ENCODE results near the gene TUBA4A. TPM values are rescaled to one million over a fixed set of nuclear protein-coding genes. Genes with fewer than 3 reads are reported as not detected.

The TUBA4A gene
- total and polyA plus RNA-seq, 9 of the 15 experiments (the other 6 are each of a cell fraction or from before 2014, with no cell fraction given) = 25.1 to 174 (median 42.4) TPM

DNA sequence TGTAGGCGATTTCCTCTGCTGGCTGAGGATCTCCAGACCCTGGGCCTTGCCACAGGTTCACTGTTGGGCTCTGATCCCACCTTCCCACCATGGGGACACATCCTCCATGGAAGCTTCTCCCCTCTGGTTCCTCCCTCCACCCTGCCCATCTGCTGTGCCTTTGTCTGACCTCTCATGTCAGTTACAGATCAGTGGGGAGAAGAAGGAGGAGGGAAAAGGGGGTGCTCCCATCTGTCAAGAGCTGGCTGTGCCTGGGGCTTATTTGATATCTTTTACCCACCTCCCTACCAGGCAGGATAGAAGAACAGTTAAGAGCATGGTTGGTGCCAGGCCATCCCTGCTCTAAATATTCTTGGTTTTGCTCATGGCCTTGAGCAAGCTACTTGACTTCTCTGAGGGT is 13.2 kb upstream of the TUBA4A start:
- in situ Hi-C loops (cut with MboI) = no loop called here

More for the DNA sequence above, 13.2 kb upstream of the TUBA4A start:
- Histone ChIP-seq H3K4me1 (replicated peaks in 1 of 2; ENCODE audit: control insufficient read depth in 2 of 2, insufficient read depth in 2 of 2, low read length in 2 of 2) (peaks cover 4 to 11% of the 10 kb centered on the region in 2 experiments; a peak in 3 of 5 replicates), H3K27me3 (ENCODE audit: control insufficient read depth in 2 of 2, insufficient read depth in 2 of 2, low read length in 2 of 2) (no peaks in the 10 kb centered on the region), H4K20me1 (replicated peaks; ENCODE audit: control insufficient read depth, insufficient read depth, low read length) (no peaks in the 10 kb centered on the region), H3K9me1 (ENCODE audit: control insufficient read depth, insufficient read depth, low read length) (no peaks in the 10 kb centered on the region), H3K9me3 (replicated peaks; ENCODE audit: control insufficient read depth, insufficient read depth, low read depth, low read length) (no peaks in the 10 kb centered on the region), H3K4me3 (no peak overlapping the region), H2AFZ (ENCODE audit: low read depth, low read length) (no peak overlapping the region), H3K9ac (ENCODE audit: insufficient read depth in 1 of 2, low read depth in 2 of 2, low read length in 2 of 2) (no peak overlapping the region), H3K27ac (ENCODE audit: extremely low read depth, low read depth, low read length) (no peak overlapping the region), H3K4me2 (ENCODE audit: insufficient read depth, low read length) (no peak overlapping the region), H3K79me2 (ENCODE audit: control insufficient read depth, insufficient read depth, low read length) (no peaks in the 10 kb centered on the region), H3K36me3 (ENCODE audit: control insufficient read depth, insufficient read depth, low read length) (no peaks in the 10 kb centered on the region)
- ChIA-PET POLR2A (interaction anchor here (0.6 kb wide), 1 partner anchor 12 kb away, joined by 3 read pairs; no protein-coding TSS in a partner anchor), CTCF (ENCODE audit: low intra/inter-chr PET ratio) (no interaction called here)
- DNase-seq (ENCODE audit: extremely low read depth in 1 of 4, low spot score in 3 of 4) = no peak
- no peak for TF ChIP-seq ZNF75A (CRISPR knock-in tag; IDR thresholded peaks at IDR 0.05)
- no peak for TF ChIP-seq BRD4 (IDR thresholded peaks at IDR 0.05)
- no peak for TF ChIP-seq NFIX (CRISPR knock-in tag; IDR thresholded peaks at IDR 0.05; ENCODE audit: low read depth)
- TF ChIP-seq DPF2 (IDR thresholded peaks at IDR 0.05) = no peak
- no peak for TF ChIP-seq ZSCAN29 (IDR thresholded peaks at IDR 0.05)
- TF ChIP-seq CBX8 (IDR thresholded peaks at IDR 0.05; ENCODE audit: borderline replicate concordance, extremely low read depth, low read depth, low read length, poor library complexity, severe bottlenecking) = no peak
- TF ChIP-seq SREBF2 (CRISPR knock-in tag; IDR thresholded peaks at IDR 0.05) = no peak
- TF ChIP-seq NR1H2 (CRISPR knock-in tag; IDR thresholded peaks at IDR 0.05) = no peak
- TF ChIP-seq HOXB6 (CRISPR knock-in tag; IDR thresholded peaks at IDR 0.05; ENCODE audit: borderline replicate concordance) = no peak
- TF ChIP-seq E2F4 (CRISPR knock-in tag; IDR thresholded peaks at IDR 0.05; ENCODE audit: low read depth) = no peak
- TF ChIP-seq HIVEP1 (CRISPR knock-in tag; IDR thresholded peaks at IDR 0.05) = no peak
- no peak for TF ChIP-seq SNIP1 (IDR thresholded peaks at IDR 0.05; ENCODE audit: low read depth)
- no peak for TF ChIP-seq CEBPB (tag; IDR thresholded peaks at IDR 0.05)
- TF ChIP-seq ZNF785 (CRISPR knock-in tag; IDR thresholded peaks at IDR 0.05) = no peak
- no peak for TF ChIP-seq ETS2 (tag; IDR thresholded peaks at IDR 0.05; ENCODE audit: borderline replicate concordance, poor library complexity, severe bottlenecking)
- no peak for FAIRE-seq
- ATAC-seq = no peak
- intact Hi-C loops (cut with micrococcal nuclease) = no loop called here
- no CpG with 5 or more reads among the region's 1 CpG for WGBS (ENCODE audit: insufficient coverage, low coverage, missing lambda C conversion rate)
- no TSS peak for BruUV-seq (replicated peaks)
